HEK293 (cell line): ENCODE data around the gene ZNF503.
A peak's percentile ranks its signal among the peaks of the same experiment; 100 is the strongest.

Source experiments
- AEBP2 ChIP-seq: fragments of 450-650 bp; formaldehyde crosslinking; IDR thresholded peaks from 2 replicates; pipeline ENCODE4 v1.5.1; 2016; ENCODE audit warnings: missing biosample characterization, missing genetic modification characterization, borderline replicate concordance
- FEZF1 ChIP-seq: fragments of 450-650 bp; formaldehyde crosslinking; IDR thresholded peaks from 2 replicates; pipeline ENCODE4 v1.5.1; 2016; ENCODE audit warnings: missing biosample characterization, missing genetic modification characterization
- INSM2 ChIP-seq: fragments of 450-650 bp; formaldehyde crosslinking; IDR thresholded peaks from 2 replicates; pipeline ENCODE4 v1.5.1; 2016; ENCODE audit warnings: missing biosample characterization, missing genetic modification characterization
- KLF10 ChIP-seq: fragments of 450-650 bp; IDR thresholded peaks from 2 replicates; pipeline ENCODE4 v1.5.1; 2018; ENCODE audit warnings: missing biosample characterization, mild to moderate bottlenecking, missing genetic modification characterization
- KLF16 ChIP-seq: fragments of 450-650 bp; formaldehyde crosslinking; IDR thresholded peaks from 2 replicates; pipeline ENCODE4 v1.5.1; 2017; ENCODE audit warnings: missing biosample characterization, missing genetic modification characterization
- KLF7 ChIP-seq: fragments of 450-650 bp; formaldehyde crosslinking; IDR thresholded peaks from 2 replicates; pipeline ENCODE4 v1.5.1; 2016; ENCODE audit warnings: missing biosample characterization, missing genetic modification characterization, borderline replicate concordance
- KLF9 ChIP-seq: fragments of 450-650 bp; formaldehyde crosslinking; IDR thresholded peaks from 2 replicates; pipeline ENCODE4 v1.5.1; 2016; ENCODE audit warnings: missing biosample characterization, missing genetic modification characterization, low read depth
- MEIS1 ChIP-seq: sonication (generic); formaldehyde crosslinking; IDR thresholded peaks from 2 replicates; pipeline ENCODE4 v1.8.1; 2022; ENCODE audit warnings: missing genetic modification reagents, mild to moderate bottlenecking, borderline replicate concordance
- PRDM10 ChIP-seq: fragments of 450-650 bp; formaldehyde crosslinking; IDR thresholded peaks from 2 replicates; pipeline ENCODE4 v1.5.1; 2016; ENCODE audit warnings: missing biosample characterization, missing genetic modification characterization
- SETDB1 ChIP-seq: IDR thresholded peaks from one replicate; pipeline ENCODE4 v1.6.1; 2017; ENCODE audit warnings: mild to moderate bottlenecking, low read length, moderate library complexity, mixed read lengths; ENCODE audit not compliant: insufficient read length
- TCF7L2 ChIP-seq: IDR thresholded peaks from 2 replicates; pipeline ENCODE4 v1.6.1; 2011; ENCODE audit warnings: low read depth, mild to moderate bottlenecking, inconsistent platforms, low read length, moderate library complexity, borderline replicate concordance
- WT1 ChIP-seq: fragments of 450-650 bp; formaldehyde crosslinking; IDR thresholded peaks from 2 replicates; pipeline ENCODE4 v1.5.1; 2016; ENCODE audit warnings: missing biosample characterization, missing genetic modification characterization
- ZBTB1 ChIP-seq: fragments of 450-650 bp; formaldehyde crosslinking; IDR thresholded peaks from 2 replicates; pipeline ENCODE4 v1.5.1; 2016; ENCODE audit warnings: missing biosample characterization, missing genetic modification characterization
- ZBTB17 ChIP-seq: fragments of 450-650 bp; formaldehyde crosslinking; IDR thresholded peaks from 2 replicates; pipeline ENCODE4 v1.5.1; 2016; ENCODE audit warnings: missing biosample characterization, missing genetic modification characterization
- ZBTB48 ChIP-seq: fragments of 450-650 bp; formaldehyde crosslinking; IDR thresholded peaks from 2 replicates; pipeline ENCODE4 v1.5.1; 2016; ENCODE audit warnings: missing biosample characterization, missing genetic modification characterization
- ZFHX2 ChIP-seq: fragments of 450-650 bp; formaldehyde crosslinking; conservative IDR thresholded peaks from 2 replicates; pipeline ENCODE4 v1.5.1; 2016; ENCODE audit warnings: missing biosample characterization, missing genetic modification characterization
- ZFP37 ChIP-seq: fragments of 450-650 bp; formaldehyde crosslinking; IDR thresholded peaks from 2 replicates; pipeline ENCODE4 v1.5.1; 2016; ENCODE audit warnings: missing biosample characterization, missing genetic modification characterization
- ZFP69B ChIP-seq: fragments of 450-650 bp; formaldehyde crosslinking; IDR thresholded peaks from 2 replicates; pipeline ENCODE4 v1.5.1; 2016; ENCODE audit warnings: missing biosample characterization, missing genetic modification characterization
- ZNF155 ChIP-seq: fragments of 450-650 bp; formaldehyde crosslinking; IDR thresholded peaks from 2 replicates; pipeline ENCODE4 v1.5.1; 2016; ENCODE audit warnings: missing biosample characterization, missing genetic modification characterization
- ZNF175 ChIP-seq: fragments of 450-650 bp; formaldehyde crosslinking; IDR thresholded peaks from 2 replicates; pipeline ENCODE4 v1.5.1; 2016; ENCODE audit warnings: missing biosample characterization, missing genetic modification characterization
- ZNF184 ChIP-seq: fragments of 450-650 bp; IDR thresholded peaks from 2 replicates; pipeline ENCODE4 v1.5.1; 2018; ENCODE audit warnings: missing biosample characterization, mild to moderate bottlenecking, missing genetic modification characterization
- ZNF19 ChIP-seq: fragments of 450-650 bp; formaldehyde crosslinking; IDR thresholded peaks from 2 replicates; pipeline ENCODE4; 2016; ENCODE audit warnings: missing biosample characterization, missing genetic modification characterization, low read depth
- ZNF202 ChIP-seq: fragments of 450-650 bp; formaldehyde crosslinking; IDR thresholded peaks from 2 replicates; pipeline ENCODE4 v1.5.1; 2016; ENCODE audit warnings: missing biosample characterization, missing genetic modification characterization, borderline replicate concordance
- ZNF214 ChIP-seq: fragments of 450-650 bp; formaldehyde crosslinking; IDR thresholded peaks from 2 replicates; pipeline ENCODE4 v1.5.1; 2017; ENCODE audit warnings: missing biosample characterization, mild to moderate bottlenecking, missing genetic modification characterization, borderline replicate concordance
- ZNF24 ChIP-seq: fragments of 450-650 bp; formaldehyde crosslinking; IDR thresholded peaks from 2 replicates; pipeline ENCODE4 v1.5.1; 2016; ENCODE audit warnings: missing biosample characterization, missing genetic modification characterization
- ZNF302 ChIP-seq: fragments of 450-650 bp; formaldehyde crosslinking; IDR thresholded peaks from 2 replicates; pipeline ENCODE4 v1.5.1; 2016; ENCODE audit warnings: missing biosample characterization, missing genetic modification characterization, low read depth
- ZNF398 ChIP-seq: fragments of 450-650 bp; formaldehyde crosslinking; IDR thresholded peaks from 2 replicates; pipeline ENCODE4 v1.5.1; 2017; ENCODE audit warnings: missing biosample characterization, missing genetic modification characterization
- ZNF404 ChIP-seq: fragments of 450-650 bp; formaldehyde crosslinking; IDR thresholded peaks from 2 replicates; pipeline ENCODE4 v1.5.1; 2017; ENCODE audit warnings: missing biosample characterization, missing genetic modification characterization
- ZNF416 ChIP-seq: fragments of 450-650 bp; formaldehyde crosslinking; IDR thresholded peaks from 2 replicates; pipeline ENCODE4 v1.5.1; 2016; ENCODE audit warnings: missing biosample characterization, missing genetic modification characterization
- ZNF423 ChIP-seq: fragments of 450-650 bp; formaldehyde crosslinking; IDR thresholded peaks from 2 replicates; pipeline ENCODE4 v1.5.1; 2016; ENCODE audit warnings: missing biosample characterization, missing genetic modification characterization
- ZNF529 ChIP-seq: fragments of 450-650 bp; formaldehyde crosslinking; IDR thresholded peaks from 2 replicates; pipeline ENCODE4 v1.5.1; 2017; ENCODE audit warnings: missing genetic modification characterization, missing biosample characterization; ENCODE audit not compliant: insufficient replicate concordance
- ZNF561 ChIP-seq: fragments of 450-650 bp; IDR thresholded peaks from 2 replicates; pipeline ENCODE4 v1.5.1; 2018; ENCODE audit warnings: missing biosample characterization, missing genetic modification characterization, borderline replicate concordance
- ZNF707 ChIP-seq: fragments of 450-650 bp; formaldehyde crosslinking; IDR thresholded peaks from 2 replicates; pipeline ENCODE4 v1.5.1; 2016; ENCODE audit warnings: missing biosample characterization, missing genetic modification characterization
- ZSCAN30 ChIP-seq: fragments of 450-650 bp; IDR thresholded peaks from 2 replicates; pipeline ENCODE4 v1.5.1; 2018; ENCODE audit warnings: missing biosample characterization, mild to moderate bottlenecking, missing genetic modification characterization, moderate library complexity

The ZNF503 gene

DNA sequence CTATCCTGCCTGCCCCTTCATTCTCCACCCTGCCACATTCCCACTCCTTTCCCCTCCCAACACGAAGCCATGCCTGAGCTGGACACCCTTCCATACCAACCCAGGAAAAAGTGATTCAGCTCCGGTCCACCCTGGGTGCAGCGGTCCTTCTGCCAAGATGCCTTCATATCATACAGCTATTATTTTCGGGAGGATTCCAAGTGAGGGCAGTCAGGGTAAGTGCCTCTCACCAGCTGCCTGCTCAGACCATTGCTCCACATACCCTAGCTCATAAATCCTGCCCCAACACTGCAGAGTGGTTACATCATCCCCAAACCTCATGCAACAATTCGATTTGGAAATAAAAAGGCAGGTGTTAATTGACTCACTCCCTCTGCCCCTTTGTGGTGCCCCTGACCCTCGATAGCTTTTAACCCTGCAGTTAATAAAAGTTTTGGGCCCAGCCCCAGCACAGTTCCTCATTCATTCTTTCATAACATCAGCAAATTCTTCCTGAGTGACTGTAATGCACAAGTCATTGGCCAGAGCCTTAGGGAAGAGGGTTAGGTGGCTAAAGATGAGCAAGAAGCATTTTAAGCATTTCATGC, 42.6 kb downstream of the ZNF503 start (continued):
- 0 out of 2 replicates have a peak, but pooled peaks have one; percentile 64 for TF ChIP-seq KLF7 (tag by site-specific recombination)
- peak; percentile 89 for TF ChIP-seq ZNF398 (tag by site-specific recombination)
- TF ChIP-seq ZNF19 (tag by site-specific recombination), result 0 out of 2 replicates have a peak, but pooled peaks have one; percentile 33
- peak; percentile 93 for TF ChIP-seq PRDM10 (tag by site-specific recombination)
- TF ChIP-seq ZNF302 (tag by site-specific recombination), result no peak
- peak; percentile 69 for TF ChIP-seq ZNF184
- TF ChIP-seq ZBTB1 (tag by site-specific recombination), result peak; percentile 34; the same call in 1 of the 2 replicates
- TF ChIP-seq FEZF1 (tag by site-specific recombination), result peak; percentile 100
- no peak; the same call in 1 of the 2 replicates for TF ChIP-seq ZNF416
- peak; percentile 74 for TF ChIP-seq TCF7L2
- TF ChIP-seq KLF10 (tag by site-specific recombination), result peak; percentile 83
- TF ChIP-seq WT1 (tag by site-specific recombination), result peak; percentile 96
- peak; percentile 6; the same call in 1 of the 2 replicates for TF ChIP-seq ZNF404
- TF ChIP-seq ZNF707 (tag by site-specific recombination), result no peak
- no peak for TF ChIP-seq SETDB1
- peak; percentile 90 for TF ChIP-seq KLF16 (tag by site-specific recombination)
- no peak for TF ChIP-seq ZNF529
- TF ChIP-seq ZNF202, result no peak
- TF ChIP-seq INSM2 (tag by site-specific recombination), result peak; percentile 88
- TF ChIP-seq ZSCAN30, result peak; percentile 94
- TF ChIP-seq KLF9 (tag by site-specific recombination), result peak; percentile 75
- no peak for TF ChIP-seq ZNF214 (tag by site-specific recombination)
- peak; percentile 68 for TF ChIP-seq ZBTB17 (tag by site-specific recombination)
- peak; percentile 84 for TF ChIP-seq ZFP69B (tag by site-specific recombination)
- peak; percentile 55; the same call in 1 of the 2 replicates for TF ChIP-seq ZNF423
- no peak for TF ChIP-seq MEIS1 (CRISPR knock-in tag)
- TF ChIP-seq ZNF561 (tag by site-specific recombination), result 0 out of 2 replicates have a peak, but pooled peaks have one; percentile 45
- no peak for TF ChIP-seq AEBP2
- TF ChIP-seq ZFHX2 (tag by site-specific recombination), result peak; percentile 54
- peak; percentile 94 for TF ChIP-seq ZBTB48 (tag by site-specific recombination)
- peak; percentile 100 for TF ChIP-seq ZNF24
- TF ChIP-seq ZFP37, result peak; percentile 87
- no peak for TF ChIP-seq ZNF155 (tag by site-specific recombination)
- no peak for TF ChIP-seq ZNF175 (tag by site-specific recombination)
